DOHH2 (cell line): ENCODE results near the gene NLGN4X.

ENCODE experiments used
- H3F3A ChIP-seq: fragments of 200-600 bp; sonication (generic), shearing (Covaris generic); 2 replicates; pipeline ENCODE4 v1.6.0; 2016; ENCODE audit warnings: antibody characterized with exemption, mild to moderate bottlenecking; ENCODE audit not compliant: control insufficient read depth, insufficient read depth
- H3K27ac ChIP-seq: fragments of 200-600 bp; sonication (generic); 2 replicates; pipeline ENCODE4 v1.5.1; 2014; ENCODE audit warnings: low read depth, mild to moderate bottlenecking, low read length, moderate library complexity
- H3K27me3 ChIP-seq: fragments of 200-600 bp; sonication (generic); 2 replicates; pipeline ENCODE4 v1.6.1; 2014; ENCODE audit warnings: mild to moderate bottlenecking, low read length, mixed read lengths; ENCODE audit not compliant: control insufficient read depth
- H3K36me3 ChIP-seq: fragments of 200-600 bp; sonication (generic); 2 replicates; pipeline ENCODE4 v1.6.1; 2014; ENCODE audit warnings: mild to moderate bottlenecking, low read length, moderate library complexity, mixed read lengths; ENCODE audit not compliant: control insufficient read depth
- H3K4me1 ChIP-seq: fragments of 200-600 bp; sonication (generic); 2 replicates; pipeline ENCODE4 v1.6.1; 2014; ENCODE audit warnings: mild to moderate bottlenecking, low read length, mixed read lengths; ENCODE audit not compliant: control insufficient read depth
- H3K4me2 ChIP-seq: fragments of 200-600 bp; sonication (generic); 2 replicates; pipeline ENCODE4 v1.6.0; 2014; ENCODE audit warnings: mild to moderate bottlenecking, low read length, moderate library complexity
- H3K4me3 ChIP-seq: fragments of 200-600 bp; sonication (generic); 2 replicates; pipeline ENCODE4 v1.5.1; 2014; ENCODE audit warnings: mild to moderate bottlenecking, low read length, mixed read lengths
- H3K79me2 ChIP-seq: fragments of 200-600 bp; sonication (generic); 2 replicates; pipeline ENCODE4 v1.6.1; 2014; ENCODE audit warnings: mild to moderate bottlenecking, low read length, mixed read lengths; ENCODE audit not compliant: control insufficient read depth
- H3K9me2 ChIP-seq: fragments of 200-600 bp; sonication (generic); replicated peaks from 2 replicates; pipeline ENCODE4 v1.6.1; 2014; ENCODE audit warnings: mild to moderate bottlenecking, low read length, mixed read lengths; ENCODE audit not compliant: control insufficient read depth
- H3K9me3 ChIP-seq: fragments of 200-600 bp; sonication (generic); 2 replicates; pipeline ENCODE4 v1.6.1; 2014; ENCODE audit warnings: antibody characterized with exemption, low read length, mixed read lengths; ENCODE audit not compliant: control insufficient read depth, insufficient read depth
- H4K20me1 ChIP-seq: fragments of 200-600 bp; sonication (generic); 2 replicates; pipeline ENCODE4 v1.6.0; 2014; ENCODE audit warnings: low read depth, mild to moderate bottlenecking, antibody characterized with exemption, low read length, moderate library complexity; ENCODE audit not compliant: control insufficient read depth, insufficient read depth
- CTCF ChIP-seq: fragments of 200-600 bp; sonication (generic); IDR thresholded peaks from one replicate; pipeline ENCODE4 v1.5.1; 2014; ENCODE audit warnings: antibody characterized with exemption, mild to moderate bottlenecking, low read depth, low read length; ENCODE audit not compliant: poor library complexity, severe bottlenecking
- EZH2phosphoT487 ChIP-seq: fragments of 200-600 bp; sonication (generic); IDR thresholded peaks from 2 replicates; pipeline ENCODE4 v1.6.1; 2017; ENCODE audit warnings: borderline replicate concordance, mild to moderate bottlenecking, antibody characterized with exemption, low read length, moderate library complexity, mixed read lengths

NLGN4X gene

GRCh38 chrX:6199486-6199885, 29.2 kb downstream of the NLGN4X start:
- H3K4me3 ChIP-seq: no peak overlapping the region
- H3K36me3 ChIP-seq: no peaks in the 10 kb centered on the region
- no peaks in the 10 kb centered on the region for H3F3A ChIP-seq
- H4K20me1 ChIP-seq: no peaks in the 10 kb centered on the region
- H3K27ac ChIP-seq: no peak overlapping the region
- H3K9me2 ChIP-seq: no peaks in the 10 kb centered on the region
- no peaks in the 10 kb centered on the region for H3K27me3 ChIP-seq
- H3K4me2 ChIP-seq: no peak overlapping the region
- no peaks in the 10 kb centered on the region for H3K4me1 ChIP-seq
- no peaks in the 10 kb centered on the region for H3K79me2 ChIP-seq
- H3K9me3 ChIP-seq: no peaks in the 10 kb centered on the region
- no peak for TF ChIP-seq EZH2phosphoT487
- no peak for TF ChIP-seq CTCF

GRCh38 chrX:6187256-6187655, 41.4 kb downstream of the NLGN4X start:
- Histone ChIP-seq H3F3A (no peaks in the 10 kb centered on the region), H3K9me2 (no peaks in the 10 kb centered on the region), H3K9me3 (no peaks in the 10 kb centered on the region), H3K79me2 (no peaks in the 10 kb centered on the region), H3K36me3 (no peaks in the 10 kb centered on the region), H3K27me3 (no peaks in the 10 kb centered on the region), H4K20me1 (no peaks in the 10 kb centered on the region), H3K27ac (no peak overlapping the region), H3K4me2 (no peak overlapping the region), H3K4me3 (no peak overlapping the region), H3K4me1 (no peaks in the 10 kb centered on the region)
- TF ChIP-seq CTCF (no peak), EZH2phosphoT487 (no peak)

- no peaks in the 10 kb centered on the region for H4K20me1 ChIP-seq
- H3K27me3 ChIP-seq: no peaks in the 10 kb centered on the region
- TF ChIP-seq CTCF (no peak), EZH2phosphoT487 (no peak)
- H3K27ac ChIP-seq: no peak overlapping the region
- no peaks in the 10 kb centered on the region for H3K79me2 ChIP-seq
- no peaks in the 10 kb centered on the region for H3K36me3 ChIP-seq
- H3F3A ChIP-seq: no peaks in the 10 kb centered on the region
- H3K4me3 ChIP-seq: no peak overlapping the region
- H3K9me3 ChIP-seq: no peaks in the 10 kb centered on the region
- no peaks in the 10 kb centered on the region for H3K9me2 ChIP-seq
- H3K4me1 ChIP-seq: no peaks in the 10 kb centered on the region
- no peak overlapping the region for H3K4me2 ChIP-seq
Measured at GRCh38 chrX:6184900-6185515, 43.7 kb downstream of the NLGN4X start.
